ENCODE results near the gene BTNL3.

The BTNL3 gene

GRCh38 chr5:180988592-180988991 lies at the start of gene BTNL3:
TSS of gene BTNL3 (plus strand) at chr5:180988846. CDS start at chr5:180989029, 183 bp downstream.
- Histone ChIP-seq H3K9me3 (ENCODE audit: low read length) (no peaks in the 10 kb centered on the region), H3K27ac (ENCODE audit: low read depth, low read length) (no peak within 1 kb of the TSS), H3K27me3 (ENCODE audit: control insufficient read depth in 1 of 2, insufficient read depth in 2 of 2, low read length in 2 of 2) (peaks cover 0 to 3% of the 10 kb centered on the region in 2 donors), H3K36me3 (ENCODE audit: insufficient read depth, low read length) (no peaks in the 10 kb centered on the region), H3K4me3 (ENCODE audit: low read depth in 1 of 2, low read length in 2 of 2) (no peak within 1 kb of the TSS), H3K9ac (ENCODE audit: low read length) (no peak within 1 kb of the TSS), H3K4me1 (ENCODE audit: insufficient read depth, low read length) (no peaks in the 10 kb centered on the region)

GRCh38 chr5:180950291-180950949 lies 38.2 kb upstream of the BTNL3 start:
- Histone ChIP-seq H3K9ac (ENCODE audit: low read length) (no peak overlapping the region), H3K9me3 (ENCODE audit: low read length) (no peaks in the 10 kb centered on the region), H3K27me3 (ENCODE audit: control insufficient read depth in 1 of 2, insufficient read depth in 2 of 2, low read length in 2 of 2) (no peaks in the 10 kb centered on the region), H3K4me3 (ENCODE audit: low read depth in 1 of 2, low read length in 2 of 2) (no peak overlapping the region), H3K36me3 (ENCODE audit: insufficient read depth, low read length) (no peaks in the 10 kb centered on the region), H3K4me1 (ENCODE audit: insufficient read depth, low read length) (no peaks in the 10 kb centered on the region), H3K27ac (ENCODE audit: low read depth, low read length) (no peak overlapping the region)

GRCh38 chr5:180959661-180960060 lies 29.0 kb upstream of the BTNL3 start:
- no peak overlapping the region for H3K4me3 ChIP-seq (ENCODE audit: low read depth in 1 of 2, low read length in 2 of 2)
- no peaks in the 10 kb centered on the region for H3K9me3 ChIP-seq (ENCODE audit: low read length)
- no peaks in the 10 kb centered on the region for H3K27me3 ChIP-seq (ENCODE audit: control insufficient read depth in 1 of 2, insufficient read depth in 2 of 2, low read length in 2 of 2)
- H3K27ac ChIP-seq (ENCODE audit: low read depth, low read length) = no peak overlapping the region
- no peaks in the 10 kb centered on the region for H3K36me3 ChIP-seq (ENCODE audit: insufficient read depth, low read length)
- no peaks in the 10 kb centered on the region for H3K4me1 ChIP-seq (ENCODE audit: insufficient read depth, low read length)
- H3K9ac ChIP-seq (ENCODE audit: low read length) = no peak overlapping the region

GRCh38 chr5:180960209-180960608 lies 28.4 kb upstream of the BTNL3 start:
- Histone ChIP-seq H3K4me1 (ENCODE audit: insufficient read depth, low read length) (no peaks in the 10 kb centered on the region), H3K9ac (ENCODE audit: low read length) (no peak overlapping the region), H3K27me3 (ENCODE audit: control insufficient read depth in 1 of 2, insufficient read depth in 2 of 2, low read length in 2 of 2) (no peaks in the 10 kb centered on the region), H3K4me3 (ENCODE audit: low read depth in 1 of 2, low read length in 2 of 2) (no peak overlapping the region), H3K27ac (ENCODE audit: low read depth, low read length) (no peak overlapping the region), H3K9me3 (ENCODE audit: low read length) (no peaks in the 10 kb centered on the region), H3K36me3 (ENCODE audit: insufficient read depth, low read length) (no peaks in the 10 kb centered on the region)

- no peaks in the 10 kb centered on the region for H3K36me3 ChIP-seq (ENCODE audit: insufficient read depth, low read length)
- no peak overlapping the region for H3K4me3 ChIP-seq (ENCODE audit: low read depth in 1 of 2, low read length in 2 of 2)
- no peak overlapping the region for H3K27ac ChIP-seq (ENCODE audit: low read depth, low read length)
- H3K27me3 ChIP-seq (ENCODE audit: control insufficient read depth in 1 of 2, insufficient read depth in 2 of 2, low read length in 2 of 2) = no peaks in the 10 kb centered on the region
- no peak overlapping the region for H3K9ac ChIP-seq (ENCODE audit: low read length)
- no peaks in the 10 kb centered on the region for H3K9me3 ChIP-seq (ENCODE audit: low read length)
- H3K4me1 ChIP-seq (ENCODE audit: insufficient read depth, low read length) = no peaks in the 10 kb centered on the region
Measured at GRCh38 chr5:180969406-180969805, 19.2 kb upstream of the BTNL3 start.

- Histone ChIP-seq H3K4me1 (ENCODE audit: insufficient read depth, low read length) (no peaks in the 10 kb centered on the region), H3K9ac (ENCODE audit: low read length) (no peak overlapping the region), H3K9me3 (ENCODE audit: low read length) (no peaks in the 10 kb centered on the region), H3K27ac (ENCODE audit: low read depth, low read length) (no peak overlapping the region), H3K4me3 (ENCODE audit: low read depth in 1 of 2, low read length in 2 of 2) (no peak overlapping the region), H3K27me3 (ENCODE audit: control insufficient read depth in 1 of 2, insufficient read depth in 2 of 2, low read length in 2 of 2) (no peaks in the 10 kb centered on the region), H3K36me3 (ENCODE audit: insufficient read depth, low read length) (no peaks in the 10 kb centered on the region)
Measured at GRCh38 chr5:180970336-180970735, 18.3 kb upstream of the BTNL3 start.

- Histone ChIP-seq H3K9me3 (ENCODE audit: low read length) (no peaks in the 10 kb centered on the region), H3K27ac (ENCODE audit: low read depth, low read length) (no peak overlapping the region), H3K27me3 (ENCODE audit: control insufficient read depth in 1 of 2, insufficient read depth in 2 of 2, low read length in 2 of 2) (no peaks in the 10 kb centered on the region), H3K36me3 (ENCODE audit: insufficient read depth, low read length) (no peaks in the 10 kb centered on the region), H3K9ac (ENCODE audit: low read length) (no peak overlapping the region), H3K4me3 (ENCODE audit: low read depth in 1 of 2, low read length in 2 of 2) (no peak overlapping the region), H3K4me1 (ENCODE audit: insufficient read depth, low read length) (no peaks in the 10 kb centered on the region)
Measured at GRCh38 chr5:180970875-180971274, 17.8 kb upstream of the BTNL3 start.

GRCh38 chr5:180974612-180975315 lies 13.9 kb upstream of the BTNL3 start:
- Histone ChIP-seq H3K4me3 (ENCODE audit: low read depth in 1 of 2, low read length in 2 of 2) (no peak overlapping the region), H3K27me3 (ENCODE audit: control insufficient read depth in 1 of 2, insufficient read depth in 2 of 2, low read length in 2 of 2) (no peaks in the 10 kb centered on the region), H3K36me3 (ENCODE audit: insufficient read depth, low read length) (no peaks in the 10 kb centered on the region), H3K9me3 (ENCODE audit: low read length) (no peaks in the 10 kb centered on the region), H3K9ac (ENCODE audit: low read length) (no peak overlapping the region), H3K4me1 (ENCODE audit: insufficient read depth, low read length) (no peaks in the 10 kb centered on the region), H3K27ac (ENCODE audit: low read depth, low read length) (no peak overlapping the region)

- Histone ChIP-seq H3K36me3 (ENCODE audit: insufficient read depth, low read length) (no peaks in the 10 kb centered on the region), H3K4me3 (ENCODE audit: low read depth in 1 of 2, low read length in 2 of 2) (no peak overlapping the region), H3K9ac (ENCODE audit: low read length) (no peak overlapping the region), H3K9me3 (ENCODE audit: low read length) (no peaks in the 10 kb centered on the region), H3K4me1 (ENCODE audit: insufficient read depth, low read length) (no peaks in the 10 kb centered on the region), H3K27ac (ENCODE audit: low read depth, low read length) (no peak overlapping the region), H3K27me3 (ENCODE audit: control insufficient read depth in 1 of 2, insufficient read depth in 2 of 2, low read length in 2 of 2) (no peaks in the 10 kb centered on the region)
Measured at GRCh38 chr5:180975338-180975737, 13.3 kb upstream of the BTNL3 start.

GRCh38 chr5:180976518-180976917 lies 12.1 kb upstream of the BTNL3 start:
- H3K4me1 ChIP-seq (ENCODE audit: insufficient read depth, low read length) = no peaks in the 10 kb centered on the region
- H3K9me3 ChIP-seq (ENCODE audit: low read length) = no peaks in the 10 kb centered on the region
- H3K4me3 ChIP-seq (ENCODE audit: low read depth in 1 of 2, low read length in 2 of 2) = no peak overlapping the region
- H3K27me3 ChIP-seq (ENCODE audit: control insufficient read depth in 1 of 2, insufficient read depth in 2 of 2, low read length in 2 of 2) = no peaks in the 10 kb centered on the region
- no peak overlapping the region for H3K9ac ChIP-seq (ENCODE audit: low read length)
- H3K36me3 ChIP-seq (ENCODE audit: insufficient read depth, low read length) = no peaks in the 10 kb centered on the region
- H3K27ac ChIP-seq (ENCODE audit: low read depth, low read length) = no peak overlapping the region

- H3K9ac ChIP-seq (ENCODE audit: low read length) = no peak overlapping the region
Measured at GRCh38 chr5:180977852-180978251, 10.8 kb upstream of the BTNL3 start.

More at GRCh38 chr5:180977852-180978251, 10.8 kb upstream of the BTNL3 start:
- Histone ChIP-seq H3K4me3 (ENCODE audit: low read depth in 1 of 2, low read length in 2 of 2) (no peak overlapping the region), H3K4me1 (ENCODE audit: insufficient read depth, low read length) (no peaks in the 10 kb centered on the region), H3K36me3 (ENCODE audit: insufficient read depth, low read length) (no peaks in the 10 kb centered on the region), H3K27ac (ENCODE audit: low read depth, low read length) (no peak overlapping the region), H3K9me3 (ENCODE audit: low read length) (no peaks in the 10 kb centered on the region), H3K27me3 (ENCODE audit: control insufficient read depth in 1 of 2, insufficient read depth in 2 of 2, low read length in 2 of 2) (no peaks in the 10 kb centered on the region)

All from muscle layer of colon (tissue), 2 donors.